Stimulated activated CD8-positive, alpha-beta memory T cell treated with anti-CD3 and anti-CD28 coated beads, Interleukin-12 subunit alpha, Interleukin-12 subunit beta, amount 100 ng/mL, for 4 hours (primary cell): ENCODE data around the gene GET4.

ENCODE experiments used
- DNase-seq: peaks from one replicate; pipeline ENCODE4 v3.0.0-alpha.2; 2020; ENCODE audit warnings: low read depth

The GET4 gene

DNA sequence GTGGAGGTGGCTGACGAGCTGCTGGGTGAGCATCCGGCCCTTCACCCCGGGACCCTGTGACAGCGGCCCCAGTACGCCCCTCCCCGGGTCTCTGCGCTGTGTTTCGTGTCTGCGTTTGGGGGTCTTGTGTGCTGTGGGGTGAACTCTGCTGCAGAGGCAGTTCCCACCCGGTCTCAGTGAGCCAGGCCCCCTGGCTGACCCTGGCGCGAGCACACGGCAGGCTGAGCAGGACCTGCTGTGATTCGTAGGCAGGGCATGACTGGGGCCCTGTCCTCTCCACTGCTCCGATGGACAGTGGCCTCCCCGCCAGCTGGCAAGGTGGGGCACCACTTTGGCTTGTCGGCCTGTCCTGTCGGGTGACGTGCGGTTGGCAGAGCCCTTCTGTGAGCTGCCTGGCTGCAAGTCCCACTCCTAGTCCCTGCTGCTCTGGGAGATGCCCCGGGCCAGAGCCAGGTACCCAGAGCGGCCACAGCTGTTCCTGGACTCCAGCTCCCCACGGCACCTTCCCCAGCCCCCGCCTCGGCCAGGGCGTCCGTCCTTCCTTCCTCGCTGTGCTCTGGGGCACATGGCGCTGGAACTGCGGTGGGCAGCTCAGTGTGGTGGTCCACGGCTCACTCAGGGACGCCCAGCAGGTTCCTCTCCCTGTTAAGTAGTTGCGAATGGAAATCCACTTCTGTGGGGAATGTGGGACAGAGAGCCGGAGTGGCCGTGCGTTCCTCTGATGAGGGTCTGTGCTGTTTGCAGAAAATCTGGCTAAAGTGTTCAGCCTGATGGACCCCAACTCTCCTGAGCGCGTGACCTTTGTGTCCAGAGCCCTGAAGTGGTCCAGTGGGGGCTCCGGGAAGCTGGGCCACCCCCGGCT, 10.5 kb downstream of the GET4 start:
- no peak for DNase-seq

DNA sequence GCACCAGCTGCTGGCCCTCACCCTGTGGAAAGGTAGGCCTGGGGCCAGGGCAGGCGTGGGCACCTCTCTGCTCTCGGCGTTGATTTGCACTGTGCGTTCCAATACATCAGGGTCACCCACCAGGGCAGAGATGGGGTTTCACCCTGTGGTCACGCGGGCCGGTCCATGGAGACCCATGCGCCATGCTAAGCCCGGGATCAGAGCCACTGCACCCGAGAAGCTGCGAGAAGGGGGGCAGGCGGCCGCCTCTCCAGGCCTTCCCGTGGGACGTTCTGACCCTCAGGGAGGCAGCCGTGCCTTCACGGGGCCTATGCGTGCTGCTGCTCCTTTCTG, 11.1 kb downstream of the GET4 start:
- no peak for DNase-seq

DNA sequence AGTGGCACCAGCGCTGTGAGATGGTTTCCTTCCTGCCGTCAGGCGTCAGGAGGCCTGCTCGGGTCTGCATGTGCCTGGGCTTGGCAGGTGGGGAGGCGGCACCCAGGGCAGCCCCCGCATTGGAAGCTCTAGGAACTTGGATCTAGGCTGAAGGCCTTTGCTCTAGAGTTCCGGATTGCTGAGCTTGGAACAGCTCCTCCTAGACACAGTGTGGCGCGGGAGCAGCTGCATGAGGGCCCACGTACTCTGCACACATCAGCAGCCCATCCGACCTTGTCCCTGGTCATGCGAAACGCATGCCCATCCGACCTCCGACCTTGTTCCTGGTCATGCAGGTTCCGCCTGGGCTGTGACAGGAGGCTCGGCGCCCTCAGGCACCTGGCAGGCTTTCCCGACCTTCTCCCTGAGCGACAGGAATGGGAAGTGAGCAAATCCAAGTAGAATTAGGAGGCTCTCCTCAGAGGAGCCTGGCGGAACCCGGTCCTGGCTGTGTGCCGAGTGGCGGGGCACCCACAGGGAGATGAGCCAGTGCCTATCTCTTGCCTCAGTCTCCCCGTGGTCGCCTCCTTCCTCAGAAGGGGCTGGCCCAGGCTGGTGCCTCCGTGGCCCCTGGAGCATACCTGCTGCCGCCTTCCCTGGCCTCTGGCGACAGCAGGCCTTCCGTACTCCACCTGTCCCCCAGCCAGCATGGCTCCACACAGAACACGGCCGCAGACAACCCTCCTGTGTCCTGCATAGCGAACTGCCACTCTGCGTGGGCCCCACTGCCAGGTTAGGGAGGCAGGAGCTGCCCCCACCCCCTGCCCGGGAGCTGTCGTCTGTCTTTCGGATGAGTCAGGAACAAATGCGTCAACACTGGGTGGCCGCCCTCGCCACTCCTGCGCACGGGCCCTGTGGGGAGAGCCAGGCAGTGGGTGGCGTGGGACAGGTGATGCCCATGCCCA, 12.0 kb downstream of the GET4 start:
- DNase-seq: no peak

DNA sequence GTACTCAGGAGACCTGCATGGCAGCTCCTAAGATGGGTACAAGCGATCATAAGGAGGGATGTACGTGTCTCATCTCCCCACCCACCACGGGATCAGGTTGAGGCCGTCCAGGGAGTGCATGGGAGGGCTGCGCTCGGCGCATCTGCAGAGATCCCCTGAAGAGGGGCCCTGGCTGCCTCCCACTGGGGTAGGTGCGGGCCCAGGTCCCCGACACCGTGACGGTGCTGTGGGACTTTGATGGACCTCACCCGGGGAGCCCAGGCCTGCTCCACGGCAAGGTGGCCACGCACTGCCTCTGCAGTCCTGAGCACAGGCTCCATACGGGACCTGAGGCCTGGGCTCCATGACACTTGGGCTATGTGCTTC, 12.7 kb downstream of the GET4 start:
- no peak for DNase-seq

DNA sequence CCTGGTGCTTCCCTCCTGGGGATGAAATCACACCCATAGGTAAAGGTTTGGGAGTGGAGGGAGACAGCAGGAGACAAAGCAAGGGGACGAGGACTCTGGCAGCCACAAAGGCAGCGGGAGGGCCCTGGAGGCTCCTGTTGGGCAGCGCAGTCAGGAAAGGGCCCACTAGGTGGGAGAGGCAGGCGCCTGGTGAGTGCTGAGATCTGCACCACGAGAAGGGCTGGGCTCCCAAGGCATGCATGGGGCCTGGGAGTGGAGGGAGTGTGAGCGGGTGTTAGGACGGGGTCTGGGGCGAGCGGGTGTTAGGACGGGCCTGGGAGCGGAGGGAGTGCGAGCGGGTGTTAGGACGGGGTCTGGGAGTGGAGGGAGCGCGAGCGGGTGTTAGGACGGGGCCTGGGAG, 13.0 kb downstream of the GET4 start:
- no peak for DNase-seq

DNA sequence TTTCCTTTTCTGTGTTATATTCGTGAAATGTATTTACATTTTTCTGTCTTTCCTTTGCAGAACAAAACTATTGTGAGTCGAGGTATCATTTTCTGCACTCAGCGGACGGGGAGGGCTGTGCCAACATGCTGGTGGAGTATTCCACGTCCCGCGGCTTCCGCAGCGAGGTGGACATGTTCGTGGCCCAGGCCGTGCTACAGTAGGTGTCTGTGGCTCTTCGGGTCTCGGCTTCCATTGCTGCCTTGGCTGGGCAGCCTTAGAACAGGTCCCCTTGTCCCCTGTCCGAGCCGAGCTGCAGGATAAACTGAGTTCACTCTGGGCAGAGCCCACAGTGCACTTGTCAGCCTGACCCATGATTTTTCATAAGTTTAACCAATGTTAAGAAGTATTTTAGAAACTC, 14.5 kb downstream of the GET4 start:
- DNase-seq: no peak

DNA sequence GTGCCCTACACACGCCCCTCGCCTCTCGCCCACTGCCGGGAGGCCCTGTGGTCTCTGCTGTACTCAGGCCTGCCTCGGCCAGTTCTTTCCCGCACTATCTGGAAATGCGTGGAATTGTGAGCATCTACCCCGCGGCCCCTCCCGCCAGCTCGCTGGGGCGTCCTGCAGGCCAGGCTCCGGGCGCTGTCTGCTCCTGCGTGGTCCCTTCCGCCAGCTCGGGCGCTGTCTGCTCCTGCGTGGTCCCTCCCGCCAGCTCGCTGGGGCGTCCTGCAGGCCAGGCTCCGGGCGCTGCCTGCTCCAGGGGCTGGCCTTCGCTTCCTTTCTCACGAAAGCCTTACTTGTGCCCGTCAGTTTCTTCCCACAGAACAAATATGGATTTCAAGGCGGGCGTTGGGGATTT, 14.9 kb downstream of the GET4 start:
- no peak for DNase-seq

DNA sequence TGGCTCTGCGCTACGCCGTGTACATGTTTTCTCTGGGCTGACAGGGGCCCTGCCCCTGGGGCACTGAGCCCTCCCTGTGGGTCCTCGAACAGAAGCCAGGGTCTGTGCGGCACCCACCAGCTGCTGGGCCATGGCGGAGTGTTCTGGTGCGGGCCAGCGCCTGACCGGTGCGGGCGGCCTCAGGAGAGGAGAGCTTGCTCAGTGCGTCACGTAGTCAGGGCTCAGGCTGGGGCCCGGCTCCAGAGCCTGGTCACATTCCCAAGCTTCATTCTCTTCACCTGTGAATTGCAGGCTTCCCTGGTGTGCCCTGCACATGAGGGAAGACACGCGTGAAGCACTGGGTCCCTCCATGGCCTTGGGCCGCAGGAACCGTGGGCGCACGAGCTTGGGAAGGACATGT, 15.5 kb downstream of the GET4 start:
- DNase-seq: no peak

DNA sequence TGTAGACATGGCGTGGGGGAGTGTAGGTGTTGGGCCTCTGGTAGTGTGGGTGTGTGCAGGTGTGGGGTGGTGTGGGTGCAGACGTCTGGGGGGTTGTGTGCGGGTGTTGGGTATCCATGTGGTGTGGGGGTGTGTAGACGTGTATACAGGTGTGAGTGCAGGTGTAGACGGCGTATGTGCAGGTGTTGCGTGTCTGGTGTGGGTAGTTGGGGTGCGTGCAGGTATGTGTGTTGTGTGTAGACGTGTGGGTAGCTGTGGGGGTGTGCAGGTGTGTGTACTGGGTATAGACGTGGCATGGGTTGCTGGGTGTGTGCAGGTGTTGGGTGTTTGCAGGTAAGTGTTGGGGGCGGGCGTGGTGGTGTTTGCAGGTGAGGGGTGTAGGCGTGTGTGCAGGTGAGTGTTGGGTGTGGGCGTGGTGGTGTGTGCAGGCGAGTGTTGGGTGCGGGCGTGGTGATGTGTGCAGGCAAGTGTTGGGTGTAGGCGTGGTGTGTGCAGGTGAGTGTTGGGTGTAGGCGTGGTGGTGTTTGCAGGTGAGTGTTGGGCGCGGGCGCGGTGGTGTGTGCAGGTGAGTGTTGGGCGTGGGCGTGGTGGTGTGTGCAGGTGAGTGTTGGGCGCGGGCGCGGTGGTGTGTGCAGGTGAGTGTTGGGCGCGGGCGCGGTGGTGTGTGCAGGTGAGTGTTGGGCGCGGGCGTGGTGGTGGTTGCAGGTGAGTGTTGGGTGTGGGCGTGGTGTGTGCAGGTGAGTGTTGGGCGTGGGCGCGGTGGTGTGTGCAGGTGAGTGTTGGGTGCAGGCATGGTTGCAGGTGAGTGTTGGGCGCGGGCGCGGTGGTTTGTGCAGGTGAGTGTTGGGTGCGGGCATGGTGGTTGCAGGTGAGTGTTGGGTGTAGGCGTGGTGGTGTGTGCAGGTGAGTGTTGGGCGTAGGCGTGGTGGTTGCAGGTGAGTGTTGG, 16.6 kb downstream of the GET4 start:
- no peak for DNase-seq

DNA sequence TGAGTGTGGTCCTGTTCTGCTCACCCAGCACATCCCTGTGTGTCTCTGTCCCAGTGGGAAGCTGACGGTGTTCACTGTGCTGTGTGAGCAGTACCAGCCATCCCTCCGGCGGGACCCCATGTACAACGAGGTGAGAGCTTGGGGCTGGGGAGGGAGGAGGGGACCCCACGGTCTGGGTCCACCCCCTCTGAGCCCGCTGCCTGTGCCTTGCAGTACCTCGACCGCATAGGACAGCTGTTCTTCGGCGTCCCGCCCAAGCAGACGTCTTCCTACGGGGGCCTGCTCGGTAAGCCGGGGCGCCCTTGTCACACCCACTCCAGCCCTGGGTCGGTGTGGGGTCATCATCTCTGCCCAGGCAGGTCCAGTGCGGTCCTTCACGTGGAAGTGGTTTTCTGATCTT, 17.3 kb downstream of the GET4 start:
- no peak for DNase-seq

DNA sequence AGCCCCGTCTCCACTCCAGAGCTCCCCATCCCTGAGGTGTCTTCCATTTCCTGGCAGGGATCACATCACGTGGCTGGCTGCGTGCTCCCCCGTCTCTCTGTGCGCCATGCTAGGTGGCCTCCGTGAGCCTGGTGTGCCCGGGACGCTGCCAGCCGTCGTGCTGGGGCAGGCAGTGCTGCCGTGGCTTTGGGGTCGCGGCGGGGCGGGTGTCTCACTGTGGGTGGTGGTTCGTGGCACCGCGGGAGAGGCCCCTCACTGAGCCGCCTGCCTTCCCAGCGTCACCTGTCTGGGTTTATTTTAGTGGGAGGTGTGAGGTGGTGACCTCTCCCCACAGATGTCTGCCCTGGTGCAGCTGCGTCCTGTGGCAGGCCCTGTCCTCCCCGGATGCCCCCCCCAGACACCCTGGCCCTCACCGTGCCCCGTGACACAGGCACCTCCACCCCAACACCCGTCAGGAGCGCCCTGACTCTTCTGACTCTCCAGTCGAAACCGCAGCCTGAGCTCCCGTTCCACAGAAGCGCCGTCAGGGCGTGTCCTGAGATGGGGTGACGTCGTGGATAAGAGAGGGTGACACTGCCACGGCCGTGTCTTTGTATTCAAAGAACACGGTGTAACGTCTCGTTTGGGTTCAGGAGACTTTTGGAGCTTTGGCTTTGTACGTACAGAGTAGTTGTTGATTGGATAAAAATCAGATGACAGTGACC, 18.0 kb downstream of the GET4 start:
- DNase-seq: no peak

DNA sequence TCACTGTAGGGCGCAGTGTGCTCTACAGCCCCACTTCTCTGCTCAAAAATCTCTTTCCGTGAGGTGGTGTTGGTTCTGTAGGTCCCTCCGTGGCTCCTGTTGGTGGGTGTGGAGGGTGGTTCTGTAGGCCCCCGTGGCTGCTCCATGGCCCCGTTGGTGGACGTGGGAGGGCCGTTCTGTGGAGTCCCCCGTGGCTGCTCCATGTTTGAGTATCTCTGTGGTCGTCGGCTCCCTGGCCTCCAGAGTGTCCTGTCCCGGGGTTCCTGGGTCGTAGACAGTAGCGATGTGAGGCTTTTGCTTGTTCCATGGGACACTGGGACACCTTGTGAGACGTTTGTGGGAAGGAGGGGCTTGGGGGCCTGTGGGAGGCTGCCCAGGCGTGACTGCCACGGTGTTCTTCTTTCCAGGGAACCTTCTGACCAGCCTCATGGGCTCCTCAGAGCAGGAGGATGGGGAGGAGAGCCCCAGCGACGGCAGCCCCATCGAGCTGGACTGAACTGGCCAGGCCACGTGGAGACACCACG, 18.6 kb downstream of the GET4 start:
- DNase-seq: no peak

DNA sequence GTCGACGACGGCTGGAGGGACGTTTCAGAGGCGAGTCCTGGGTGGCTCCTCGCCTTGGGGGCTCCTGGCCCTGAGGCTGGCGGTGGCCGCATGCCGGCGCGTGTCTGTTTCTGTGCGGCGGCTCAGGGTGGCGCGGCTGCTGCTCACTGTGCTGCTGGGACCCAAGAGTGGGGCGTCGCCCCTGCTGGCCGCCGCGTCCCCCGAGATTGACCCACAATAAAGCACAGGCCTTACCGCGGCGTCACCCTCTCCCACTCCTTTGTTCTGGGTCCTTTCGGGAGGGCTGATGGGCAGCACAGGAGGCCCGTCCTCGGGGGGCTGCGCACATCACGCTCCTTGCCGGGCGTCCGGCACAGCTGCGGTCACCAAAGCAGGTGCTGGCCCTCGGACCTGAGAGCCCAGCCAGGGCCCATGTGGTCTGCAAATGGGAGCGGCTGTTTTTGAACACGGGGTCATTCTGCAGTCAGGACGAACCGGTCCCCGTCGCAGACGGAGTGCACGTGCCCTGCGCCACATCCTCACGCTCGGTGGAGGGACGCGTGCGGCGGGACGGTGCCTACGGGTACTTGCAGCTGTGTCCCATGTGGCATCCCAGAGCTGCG, 19.2 kb downstream of the GET4 start:
- no peak for DNase-seq

DNA sequence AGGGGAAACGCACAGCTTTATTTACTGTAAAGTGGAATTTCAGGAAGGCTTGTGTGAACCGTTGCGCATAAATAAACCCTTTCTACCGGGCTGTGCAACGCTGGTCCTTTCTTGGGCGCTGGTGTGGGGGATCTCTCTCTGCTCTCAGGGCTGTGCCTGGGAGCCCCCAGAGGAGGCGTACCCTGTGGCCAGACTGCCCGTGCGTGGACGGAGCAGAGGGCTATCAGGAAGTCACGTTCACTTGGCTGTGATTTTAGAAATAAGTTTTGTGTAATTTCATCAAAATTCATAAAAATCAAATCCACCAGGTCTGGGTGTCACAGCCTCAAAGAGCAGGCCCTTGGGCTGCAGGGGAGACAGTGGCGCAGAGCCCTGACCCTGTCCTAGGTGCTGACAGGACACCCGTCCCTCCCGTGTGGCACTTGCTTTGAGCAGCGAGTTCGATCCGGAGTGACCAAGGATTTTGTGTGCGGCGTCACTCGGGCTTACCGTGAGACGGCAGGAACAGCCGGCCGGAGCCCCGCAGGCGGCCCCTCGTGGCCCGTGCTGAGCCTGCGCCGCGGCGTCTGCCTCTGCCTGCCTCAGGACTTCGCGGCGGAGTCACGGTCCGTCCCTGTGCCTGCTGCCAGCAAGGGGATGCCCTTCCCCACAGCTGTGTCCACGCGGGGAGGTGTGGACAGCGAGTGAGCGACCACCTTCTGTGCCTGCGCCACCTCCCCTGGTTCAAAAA, 20.2 kb downstream of the GET4 start:
- DNase-seq: no peak

DNA sequence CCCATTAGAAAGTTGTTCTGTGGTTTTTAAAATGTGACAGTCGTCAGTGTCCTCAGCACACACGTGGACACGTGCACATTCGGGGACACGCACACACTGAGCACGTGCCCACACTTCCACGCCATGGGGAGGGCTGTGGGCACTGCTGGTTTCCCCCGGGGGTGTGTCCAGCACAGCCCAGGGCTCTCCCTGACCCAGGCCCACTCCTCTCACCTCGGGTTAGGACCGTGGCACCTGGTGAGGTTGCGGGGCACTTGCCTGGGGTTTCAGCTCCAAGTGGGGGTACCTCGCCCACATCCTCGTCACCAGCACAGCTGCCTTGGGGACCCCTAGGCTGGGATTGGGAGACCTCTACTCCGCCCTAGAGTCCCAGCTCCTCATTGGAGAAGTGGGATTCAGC, 20.7 kb downstream of the GET4 start:
- no peak for DNase-seq

DNA sequence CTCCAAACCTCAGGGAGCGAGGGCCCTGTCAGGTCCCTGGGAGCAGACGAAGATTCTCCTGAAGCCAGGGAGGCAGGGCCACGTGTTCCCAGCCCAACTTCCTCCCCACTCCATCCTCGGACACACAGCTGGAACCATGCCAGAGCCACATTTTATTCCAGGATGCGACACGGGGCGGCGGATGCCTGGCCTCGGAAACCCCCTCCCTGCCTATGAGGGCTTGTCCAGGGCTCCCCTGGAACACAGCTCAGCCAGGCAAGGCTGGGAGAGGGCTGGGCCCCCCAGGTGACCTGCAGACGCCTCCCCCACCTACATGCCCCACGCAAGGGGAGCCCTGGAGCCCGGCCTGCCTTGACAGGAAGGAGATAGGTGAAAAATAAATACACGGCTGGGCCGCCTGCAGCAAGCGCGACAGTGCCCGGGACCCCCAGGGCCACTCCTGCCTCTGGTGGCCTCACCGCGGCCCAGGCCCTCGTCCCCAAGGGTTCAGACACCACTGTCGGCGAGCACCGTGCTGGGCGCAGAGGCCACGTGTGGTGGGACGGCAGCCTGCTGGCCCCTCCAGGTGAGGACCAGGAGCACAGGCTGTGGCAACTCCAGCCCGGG, 21.5 kb downstream of the GET4 start:
- no peak for DNase-seq

DNA sequence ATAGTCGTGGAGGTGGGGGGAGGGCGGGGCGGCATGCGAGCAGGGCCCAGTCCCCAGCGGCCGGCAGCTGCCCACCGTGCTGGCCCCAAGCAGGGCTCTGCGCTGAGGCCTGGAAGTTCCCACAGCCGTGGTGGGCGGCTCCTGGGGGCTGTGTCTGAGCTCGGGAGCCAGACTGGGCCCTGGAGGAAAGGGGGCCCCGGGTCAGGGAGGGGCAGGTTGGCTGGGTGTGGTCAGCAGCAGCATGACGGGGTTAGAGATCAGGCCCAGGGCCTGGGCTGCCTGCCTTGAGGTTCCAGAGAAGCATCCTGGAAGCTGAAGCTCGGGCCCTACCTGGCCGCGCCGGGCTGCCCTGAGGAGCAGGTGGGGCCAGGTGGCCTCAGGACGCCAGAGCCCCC, 22.1 kb downstream of the GET4 start:
- DNase-seq: no peak

DNA sequence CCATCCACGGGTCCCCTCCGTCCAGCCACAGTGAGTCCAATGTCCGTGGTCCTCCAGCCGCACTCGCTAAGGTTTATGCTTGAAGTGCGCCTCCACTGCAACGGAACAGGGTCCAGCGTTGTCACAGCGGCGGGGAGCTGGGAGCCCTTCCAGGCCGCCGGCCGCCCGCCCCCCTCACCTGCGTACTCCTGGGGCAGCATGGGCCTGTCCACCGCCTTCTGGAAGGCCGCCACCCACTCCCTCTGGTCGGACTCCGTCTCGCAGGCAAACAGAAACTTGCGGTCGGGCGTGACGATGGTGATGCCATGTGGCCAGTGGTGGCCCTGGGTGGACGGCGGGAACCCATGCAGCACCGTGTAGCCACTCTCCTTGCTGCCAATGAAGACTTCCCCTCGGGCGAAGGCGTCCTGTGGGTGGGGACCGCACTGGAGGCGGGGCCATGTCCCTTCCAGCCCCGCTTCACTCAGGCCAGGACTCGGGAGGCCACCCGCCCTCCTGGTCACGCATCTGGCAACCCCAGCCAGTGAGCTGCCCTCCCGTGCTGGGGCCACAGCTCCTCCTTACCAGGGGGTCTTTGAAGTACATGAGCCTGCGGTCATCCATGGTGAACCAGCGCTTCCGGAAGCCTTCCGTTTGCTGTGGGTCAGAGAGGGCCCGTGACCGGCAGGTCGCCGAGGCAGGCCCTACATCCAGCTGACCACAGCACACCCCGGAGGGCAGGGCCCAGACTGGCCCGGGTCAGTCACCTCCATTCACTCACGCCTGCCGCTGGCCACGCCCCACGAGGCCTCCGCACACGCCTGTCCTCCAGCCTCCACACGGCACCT, 22.7 kb downstream of the GET4 start:
- DNase-seq: no peak

DNA sequence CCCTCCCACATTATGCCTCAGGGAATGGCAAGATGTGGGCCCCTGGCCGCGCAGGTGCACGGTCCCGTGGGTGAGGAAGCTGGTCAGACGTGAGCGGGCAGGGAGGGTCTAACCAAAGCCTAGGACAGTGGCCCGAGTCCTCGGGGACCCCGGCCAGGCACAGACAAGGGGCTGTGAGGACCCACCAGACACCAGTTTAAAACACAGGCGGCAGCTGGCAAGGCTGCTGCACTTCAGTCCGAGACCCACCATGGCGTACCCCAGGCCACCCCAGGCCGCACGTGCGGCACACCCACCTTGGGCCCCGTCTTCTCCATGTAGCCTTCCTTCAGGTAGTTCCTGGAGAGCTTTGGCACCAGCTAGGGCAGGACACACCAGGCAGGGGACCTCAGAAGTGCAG, 23.5 kb downstream of the GET4 start:
- DNase-seq: no peak
